Tibial artery (tissue), 4 donors: Measurements from ENCODE around the gene KIF22.

Experiments used
- DNase-seq, 2 donors: peaks; one replicate each; pipeline ENCODE4 v3.0.0-alpha.2; 2019
- H3K27ac ChIP-seq, 2 donors: fragments of 200-600 bp; sonication (generic) in 1 of 2; 1 replicate in 1 of 2; 2 replicates in 1 of 2; pipeline ENCODE4 v1.5.1; 2018 to 2019; ENCODE audit warnings: mild to moderate bottlenecking in 1 of 2
- H3K27me3 ChIP-seq, 2 donors: fragments of 200-600 bp; sonication (generic) in 1 of 2; one replicate each; pipeline versions ENCODE4 v1.5.1 to v1.6.0; 2016 to 2019
- H3K36me3 ChIP-seq, 3 donors: fragments of 200-600 bp; sonication (generic) in 2 of 3; one replicate each; pipeline ENCODE4 v1.5.1; 2016 to 2019; ENCODE audit warnings: mild to moderate bottlenecking in 2 of 3
- H3K4me1 ChIP-seq, 4 donors: fragments of 200-600 bp; sonication (generic) in 2 of 4; 1 replicate in 3 of 4; 2 replicates in 1 of 4; pipeline ENCODE4 v1.5.1; 2016 to 2019
- H3K4me3 ChIP-seq, 2 donors: fragments of 200-600 bp; sonication (generic) in 1 of 2; 1 replicate in 1 of 2; 2 replicates in 1 of 2; pipeline ENCODE4 v1.5.1; 2018 to 2019; ENCODE audit warnings: mild to moderate bottlenecking in 2 of 2
- H3K9me3 ChIP-seq, 3 donors: fragments of 200-600 bp; sonication (generic) in 1 of 3; one replicate each; pipeline ENCODE4 v1.5.1; 2016 to 2019
- intact Hi-C: fragments of 100-400 bp; cut with DNase I; formaldehyde crosslinking; loops from one replicate; pipeline ENCODE4 v1.15.0; 2023; ENCODE audit warnings: low total_unique reads
- TF ChIP-seq, protein P1 (sequence below), 2 experiments: fragments of 200-600 bp in 1 of 2; fragments of 450-650 bp in 1 of 2; IDR thresholded peaks; one replicate each; pipeline ENCODE4 v1.5.1; 2017 to 2019; ENCODE audit warnings: antibody characterized with exemption in 2 of 2, mild to moderate bottlenecking in 1 of 2, moderate library complexity in 1 of 2

The KIF22 gene

DNA sequence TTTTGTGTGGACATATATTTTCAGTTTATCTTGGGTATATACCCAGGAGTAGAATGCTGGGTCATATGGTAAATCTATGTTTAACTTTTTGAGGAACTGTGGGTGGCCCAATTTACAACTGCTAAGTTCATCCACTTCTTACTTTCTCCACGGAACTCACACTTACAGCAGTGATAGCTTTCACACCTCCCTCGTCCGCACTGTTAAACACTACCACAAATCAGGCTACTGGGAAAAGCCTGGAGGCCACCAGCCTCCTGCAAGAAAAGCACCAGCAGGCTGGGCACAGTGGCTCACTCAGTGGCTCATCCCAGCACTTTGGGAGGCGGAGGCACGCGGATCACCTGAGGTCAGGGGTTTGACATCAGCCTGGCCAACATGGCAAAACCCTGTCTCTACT is 27.2 kb upstream of the KIF22 start:
- H3K27ac ChIP-seq, result no peak overlapping the region
- no peaks in the 10 kb centered on the region for H3K4me1 ChIP-seq
- H3K9me3 ChIP-seq, result no peaks in the 10 kb centered on the region
- intact Hi-C loops, result no loop called here
- no peaks in the 10 kb centered on the region for H3K36me3 ChIP-seq
- no peak for DNase-seq
- no peak overlapping the region for H3K4me3 ChIP-seq
- TF ChIP-seq, protein P1, sequence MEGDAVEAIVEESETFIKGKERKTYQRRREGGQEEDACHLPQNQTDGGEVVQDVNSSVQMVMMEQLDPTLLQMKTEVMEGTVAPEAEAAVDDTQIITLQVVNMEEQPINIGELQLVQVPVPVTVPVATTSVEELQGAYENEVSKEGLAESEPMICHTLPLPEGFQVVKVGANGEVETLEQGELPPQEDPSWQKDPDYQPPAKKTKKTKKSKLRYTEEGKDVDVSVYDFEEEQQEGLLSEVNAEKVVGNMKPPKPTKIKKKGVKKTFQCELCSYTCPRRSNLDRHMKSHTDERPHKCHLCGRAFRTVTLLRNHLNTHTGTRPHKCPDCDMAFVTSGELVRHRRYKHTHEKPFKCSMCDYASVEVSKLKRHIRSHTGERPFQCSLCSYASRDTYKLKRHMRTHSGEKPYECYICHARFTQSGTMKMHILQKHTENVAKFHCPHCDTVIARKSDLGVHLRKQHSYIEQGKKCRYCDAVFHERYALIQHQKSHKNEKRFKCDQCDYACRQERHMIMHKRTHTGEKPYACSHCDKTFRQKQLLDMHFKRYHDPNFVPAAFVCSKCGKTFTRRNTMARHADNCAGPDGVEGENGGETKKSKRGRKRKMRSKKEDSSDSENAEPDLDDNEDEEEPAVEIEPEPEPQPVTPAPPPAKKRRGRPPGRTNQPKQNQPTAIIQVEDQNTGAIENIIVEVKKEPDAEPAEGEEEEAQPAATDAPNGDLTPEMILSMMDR (IDR thresholded peaks at IDR 0.05), result no peak
- peaks cover 0 to 13% of the 10 kb centered on the region in 2 donors for H3K27me3 ChIP-seq

DNA sequence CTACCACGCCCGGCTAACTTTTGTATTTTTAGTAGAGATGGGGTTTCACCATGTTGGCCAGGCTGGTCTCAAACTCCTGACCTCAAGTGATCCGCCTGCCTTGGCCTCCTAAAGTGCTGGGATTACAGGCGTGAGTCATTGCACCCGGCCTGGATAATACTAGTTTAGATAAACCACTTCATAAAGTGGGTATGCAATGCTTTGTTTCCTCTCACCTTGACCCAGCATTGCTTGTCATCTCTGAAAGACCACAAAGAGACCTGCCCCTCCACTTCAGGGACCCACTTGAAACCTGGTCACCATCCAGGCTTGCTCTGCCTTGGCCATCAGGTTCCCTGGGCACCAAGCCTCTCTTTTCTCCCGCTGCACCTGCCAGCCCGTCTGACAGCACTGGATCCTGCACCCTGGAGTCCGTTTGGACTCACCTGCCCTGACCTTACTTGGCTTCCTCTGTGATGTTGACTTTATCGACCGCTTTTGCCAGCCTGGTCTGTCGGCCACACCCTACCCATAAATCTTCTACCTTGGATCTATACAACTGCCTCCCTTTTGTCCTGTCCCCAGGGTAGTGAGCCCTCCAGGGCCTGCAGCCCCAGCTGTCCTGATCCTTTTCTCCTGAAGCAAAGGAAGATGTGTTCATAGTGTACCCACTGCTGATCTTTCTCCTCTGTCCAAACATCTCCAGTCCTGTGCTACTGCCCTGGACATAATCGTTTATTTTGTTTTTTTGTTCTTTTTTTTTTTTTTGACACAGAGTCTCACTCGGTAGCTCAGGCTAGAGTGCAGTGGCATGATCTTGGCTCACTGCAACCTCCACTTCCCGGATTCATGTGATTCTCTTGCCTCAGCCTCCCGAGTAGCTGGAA is 25.2 kb upstream of the KIF22 start:
- TF ChIP-seq, protein P1 (IDR thresholded peaks at IDR 0.05), result no peak

DNA sequence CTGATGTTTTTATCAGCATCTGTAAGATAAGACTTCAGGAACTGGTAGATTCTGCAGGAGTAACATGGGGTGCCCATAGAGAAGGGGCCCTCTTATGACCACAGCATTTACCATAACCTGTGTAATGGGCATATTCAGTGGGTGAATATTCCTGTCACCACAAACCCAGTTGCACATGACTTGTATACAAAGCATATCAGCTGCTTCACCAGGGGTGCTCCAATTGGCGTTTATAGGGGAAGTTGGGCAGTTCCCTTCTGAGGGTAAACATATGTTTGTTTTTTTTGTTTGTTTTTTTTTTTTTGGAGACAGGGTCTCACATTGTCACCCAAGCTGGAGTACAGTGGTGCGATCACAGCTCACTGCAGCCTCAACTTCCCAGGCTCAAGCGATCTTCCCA is 24.0 kb upstream of the KIF22 start:
- DNase-seq, result no peak
- Histone ChIP-seq H3K9me3 (no peaks in the 10 kb centered on the region), H3K36me3 (no peaks in the 10 kb centered on the region), H3K4me3 (no peak overlapping the region), H3K27ac (no peak overlapping the region), H3K4me1 (no peaks in the 10 kb centered on the region), H3K27me3 (peaks cover 0 to 17% of the 10 kb centered on the region in 2 donors)
- TF ChIP-seq, protein P1 (IDR thresholded peaks at IDR 0.05), result no peak
- intact Hi-C loops, result no loop called here

More for the DNA sequence above, 25.2 kb upstream of the KIF22 start:
- Histone ChIP-seq H3K27me3 (peaks cover 0 to 17% of the 10 kb centered on the region in 2 donors), H3K4me3 (no peak overlapping the region), H3K36me3 (no peaks in the 10 kb centered on the region), H3K9me3 (no peaks in the 10 kb centered on the region), H3K27ac (no peak overlapping the region), H3K4me1 (no peaks in the 10 kb centered on the region)
- DNase-seq, result no peak
- intact Hi-C loops, result no loop called here

DNA sequence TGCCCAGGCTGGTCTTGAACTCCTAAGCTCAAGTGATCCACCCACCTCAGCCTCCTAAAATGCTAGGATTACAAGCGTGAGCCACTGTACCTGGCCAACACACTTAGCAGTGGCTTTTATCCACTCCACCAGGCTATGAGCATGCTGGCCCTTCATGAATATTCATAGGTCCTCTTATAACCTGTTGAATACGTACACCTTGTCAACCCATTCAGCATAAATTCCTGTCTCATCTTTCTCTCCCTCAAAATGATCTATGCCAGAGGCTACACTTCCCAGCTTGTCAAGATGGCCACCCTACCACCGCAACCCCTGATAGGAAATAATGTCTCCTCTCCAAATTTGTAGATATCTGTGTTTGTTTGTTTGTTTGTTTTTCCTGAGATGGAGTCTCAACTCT is 23.5 kb upstream of the KIF22 start:
- Histone ChIP-seq H3K4me3 (no peak overlapping the region), H3K9me3 (no peaks in the 10 kb centered on the region), H3K4me1 (no peaks in the 10 kb centered on the region), H3K27me3 (peaks cover 0 to 17% of the 10 kb centered on the region in 2 donors), H3K27ac (no peak overlapping the region), H3K36me3 (no peaks in the 10 kb centered on the region)
- no peak for DNase-seq
- TF ChIP-seq, protein P1 (IDR thresholded peaks at IDR 0.05), result no peak
- intact Hi-C loops, result no loop called here

DNA sequence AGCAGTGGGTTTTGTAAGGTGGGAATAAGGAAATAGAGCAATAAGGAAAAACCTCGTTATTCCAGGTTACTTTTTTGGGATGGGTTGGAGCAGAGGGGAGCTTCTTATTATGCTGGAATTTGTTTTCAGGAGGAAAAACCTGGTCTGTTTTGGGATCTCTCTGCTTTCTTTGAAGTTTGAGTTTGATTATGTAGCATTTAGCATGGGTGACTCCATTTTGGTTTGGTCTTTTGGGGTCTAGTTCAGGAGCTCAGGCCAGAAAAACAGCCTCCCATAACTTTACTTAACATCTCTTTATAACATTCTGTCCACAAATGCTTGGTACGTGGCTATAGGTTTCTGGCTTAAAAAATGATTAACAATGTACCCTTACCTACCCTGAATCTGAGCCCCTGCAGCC is 21.0 kb upstream of the KIF22 start:
- Histone ChIP-seq H3K4me1 (no peaks in the 10 kb centered on the region), H3K27ac (no peak overlapping the region), H3K9me3 (no peaks in the 10 kb centered on the region), H3K27me3 (peaks cover 0 to 14% of the 10 kb centered on the region in 2 donors), H3K4me3 (no peak overlapping the region), H3K36me3 (no peaks in the 10 kb centered on the region)
- intact Hi-C loops, result no loop called here
- no peak for DNase-seq
- TF ChIP-seq, protein P1 (IDR thresholded peaks at IDR 0.05), result no peak
